Keratinocyte (primary cell): ENCODE measurements around the gene VPS37B. TPM values are rescaled to one million over a fixed set of nuclear protein-coding genes. Genes with fewer than 3 reads are reported as not detected.

Experiments
- DNase-seq: peaks from one replicate; pipeline ENCODE4 v3.0.0-alpha.2; 2011; ENCODE audit warnings: low read depth, missing footprints, low spot score
- FAIRE-seq: peaks from 2 replicates; lab custom pipeline; 2011; peaks lifted over from hg19 to GRCh38; lab: Jason Lieb, UNC
- H2AFZ ChIP-seq: 2 replicates; pipeline ENCODE4 v1.6.0; 2012; ENCODE audit warnings: low read length, control low read depth, inconsistent platforms; ENCODE audit not compliant: control insufficient read depth
- H3K27ac ChIP-seq: 2 replicates; pipeline ENCODE4 v1.5.1; 2011; ENCODE audit warnings: low read length; ENCODE audit not compliant: control insufficient read depth, insufficient read depth
- H3K27me3 ChIP-seq: 3 replicates; pipeline ENCODE4 v1.6.0; 2011; ENCODE audit warnings: low read length; ENCODE audit not compliant: control insufficient read depth, insufficient read depth; ENCODE audit errors: extremely low read depth
- H3K36me3 ChIP-seq, 2 experiments: 2 replicates in 1 of 2; 3 replicates in 1 of 2; pipeline ENCODE4 v1.5.1; 2011; ENCODE audit warnings: low read length in 2 of 2, mild to moderate bottlenecking in 1 of 2; ENCODE audit not compliant: control insufficient read depth in 2 of 2, insufficient read depth in 2 of 2; ENCODE audit errors: extremely low read depth in 1 of 2
- H3K4me1 ChIP-seq: 3 replicates; pipeline ENCODE4 v1.5.1; 2011; ENCODE audit warnings: low read length; ENCODE audit not compliant: control insufficient read depth, insufficient read depth; ENCODE audit errors: extremely low read depth
- H3K4me2 ChIP-seq: 3 replicates; pipeline ENCODE4 v1.6.0; 2011; ENCODE audit warnings: low read depth, low read length; ENCODE audit not compliant: control insufficient read depth, insufficient read depth; ENCODE audit errors: extremely low read depth
- H3K4me3 ChIP-seq, 3 experiments: fragments of 200-600 bp in 1 of 3; sonication (generic) in 1 of 3; 2 replicates in 2 of 3; 3 replicates in 1 of 3; pipeline ENCODE4 v1.5.1; 2011 to 2016; ENCODE audit warnings: low read length in 3 of 3, mild to moderate bottlenecking in 3 of 3, control low read depth in 2 of 3, inconsistent platforms in 1 of 3, low read depth in 1 of 3, mixed read lengths in 1 of 3, mixed run types in 1 of 3, moderate library complexity in 1 of 3; ENCODE audit not compliant: control insufficient read depth in 2 of 3, insufficient read depth in 2 of 3; ENCODE audit errors: extremely low read depth in 1 of 3
- H3K79me2 ChIP-seq: 2 replicates; pipeline ENCODE4 v1.6.0; 2012; ENCODE audit warnings: low read length; ENCODE audit not compliant: control insufficient read depth, insufficient read depth
- H3K9ac ChIP-seq: 3 replicates; pipeline ENCODE4 v1.6.0; 2011; ENCODE audit warnings: low read length; ENCODE audit not compliant: control insufficient read depth, insufficient read depth; ENCODE audit errors: extremely low read depth
- H3K9me1 ChIP-seq: 3 replicates; pipeline ENCODE4 v1.6.0; 2011; ENCODE audit warnings: low read length; ENCODE audit not compliant: control insufficient read depth, insufficient read depth; ENCODE audit errors: extremely low read depth
- H3K9me3 ChIP-seq: 2 replicates; pipeline ENCODE4 v1.5.1; 2012; ENCODE audit warnings: low read depth, low read length; ENCODE audit not compliant: control insufficient read depth
- H4K20me1 ChIP-seq: 3 replicates; pipeline ENCODE4 v1.6.0; 2011; ENCODE audit warnings: low read length; ENCODE audit not compliant: control insufficient read depth, insufficient read depth; ENCODE audit errors: extremely low read depth
- CTCF ChIP-seq, 3 experiments: IDR thresholded peaks in 1 of 3; conservative IDR thresholded peaks in 1 of 3; optimal IDR thresholded peaks in 1 of 3; 2 replicates in 2 of 3; 3 replicates in 1 of 3; pipeline versions ENCODE3 to v1.5.1; 2011; ENCODE audit warnings: low read length in 3 of 3, mild to moderate bottlenecking in 3 of 3, moderate library complexity in 2 of 3, control low read depth in 1 of 3, inconsistent platforms in 1 of 3; ENCODE audit not compliant: insufficient read depth in 2 of 3; ENCODE audit errors: extremely low read depth in 1 of 3
- EZH2 ChIP-seq: IDR thresholded peaks from one replicate; pipeline ENCODE4 v1.6.1; 2012; ENCODE audit warnings: inconsistent platforms, mild to moderate bottlenecking, low read length, moderate library complexity
- dilution Hi-C: fragments of 300-500 bp; cut with MboI; formaldehyde crosslinking; loops from one replicate; pipeline ENCODE4 v1.7.0; 2020; ENCODE audit warnings: low sequenced_read_pairs; ENCODE audit not compliant: extremely low pct_ligation_motif_present
- polyA plus RNA-seq, 5 experiments: library from polyadenylated mRNA; depleted of rRNA in 3 of 5; stranded (reverse) in 3 of 5; stranded (forward) in 1 of 5; unstranded in 1 of 5; fragments of >200 nt; gene quantifications; 1 replicate in 1 of 5; 2 replicates in 3 of 5; 3 replicates in 1 of 5; pipeline versions ENCODE4 v1.2.1 to v1.2.3, GENCODE V29; 2011 to 2012; ENCODE audit warnings: missing spikeins in 2 of 5, low read depth in 1 of 5, low replicate concordance in 1 of 5

VPS37B gene
- polyA plus RNA-seq, 1 donor (not counting 4 experiments of a cell fraction or from before 2014, with no cell fraction given): 34.1 TPM

GRCh38 chr12:122870163-122870842, 25.6 kb downstream of the VPS37B start:
- DNase-seq: no peak
- Histone ChIP-seq H2AFZ (no peak overlapping the region), H3K27ac (peak overlapping the region; percentile 8), H3K9me1 (no peaks in the 10 kb centered on the region), H3K4me2 (no peak overlapping the region), H3K9ac (no peak overlapping the region), H3K4me1 (peaks cover 61% of the 10 kb centered on the region), H3K4me3 (no peak overlapping the region), H3K36me3 (peaks cover 14 to 52% of the 10 kb centered on the region in 2 experiments), H3K27me3 (no peaks in the 10 kb centered on the region), H4K20me1 (peaks cover 6% of the 10 kb centered on the region), H3K9me3 (no peaks in the 10 kb centered on the region), H3K79me2 (peaks cover 86% of the 10 kb centered on the region)
- FAIRE-seq: no peak
- TF ChIP-seq EZH2 (no peak), CTCF (optimal IDR thresholded peaks at IDR 0.05 in 1 of 3, IDR thresholded peaks at IDR 0.05 in 1 of 3, conservative IDR thresholded peaks at IDR 0.05 in 1 of 3; ENCODE audit: extremely low read depth in 1 of 3, insufficient read depth in 2 of 3, low read length in 3 of 3) (no peak)
- dilution Hi-C loops: no loop called here

- Histone ChIP-seq H3K9me3 (no peaks in the 10 kb centered on the region), H2AFZ (no peak overlapping the region), H3K36me3 (peaks cover 18 to 52% of the 10 kb centered on the region in 2 experiments), H3K4me1 (peaks cover 61% of the 10 kb centered on the region), H3K9me1 (no peaks in the 10 kb centered on the region), H3K27ac (no peak overlapping the region), H3K27me3 (no peaks in the 10 kb centered on the region), H4K20me1 (peaks cover 5% of the 10 kb centered on the region), H3K79me2 (peaks cover 79% of the 10 kb centered on the region), H3K4me2 (no peak overlapping the region), H3K4me3 (no peak overlapping the region), H3K9ac (no peak overlapping the region)
- FAIRE-seq: no peak
- DNase-seq: no peak
- no peak for TF ChIP-seq CTCF (optimal IDR thresholded peaks at IDR 0.05 in 1 of 3, IDR thresholded peaks at IDR 0.05 in 1 of 3, conservative IDR thresholded peaks at IDR 0.05 in 1 of 3; ENCODE audit: extremely low read depth in 1 of 3, insufficient read depth in 2 of 3, low read length in 3 of 3)
- no peak for TF ChIP-seq EZH2
- dilution Hi-C loops: no loop called here
These were observed 26.5 kb downstream of the VPS37B start for GRCh38 chr12:122869207-122869973.
